ENCODE results near the gene KLHL22. TPM values are rescaled to one million over a fixed set of nuclear protein-coding genes. Genes with fewer than 3 reads are reported as not detected.

Gene KLHL22
- total and polyA plus RNA-seq, 2 of the 13 experiments (the other 11 are each of a cell fraction or from before 2014, with no cell fraction given): 10.9 to 14.8 TPM

- Histone ChIP-seq H3K4me1 (ENCODE audit: insufficient read depth, low read length) (peaks cover 19% of the 10 kb centered on the region), H3K4me3 (replicated peaks in 1 of 3; ENCODE audit: insufficient read depth in 1 of 3, low read depth in 2 of 3, low read length in 3 of 3) (no peak overlapping the region), H3K9me3 (ENCODE audit: low read length) (no peaks in the 10 kb centered on the region), H3K27me3 (ENCODE audit: control insufficient read depth in 1 of 2, insufficient read depth in 2 of 2, low read length in 2 of 2) (peaks cover 0 to 8% of the 10 kb centered on the region in 2 experiments; a peak in 1 of 5 replicates), H4K20me1 (ENCODE audit: insufficient read depth, low read length) (no peaks in the 10 kb centered on the region), H3K27ac (ENCODE audit: extremely low read length, insufficient read depth, low read length) (no peak overlapping the region), H3K36me3 (replicated peaks in 1 of 2; ENCODE audit: control insufficient read depth in 1 of 2, insufficient read depth in 2 of 2, low read length in 2 of 2) (no peaks in the 10 kb centered on the region), H3K79me2 (ENCODE audit: insufficient read depth, low read length) (no peaks in the 10 kb centered on the region), H3K9ac (ENCODE audit: insufficient read depth, low read depth, low read length) (no peak overlapping the region), H3K4me2 (ENCODE audit: low read depth, low read length) (no peak overlapping the region), H2AFZ (ENCODE audit: low read length) (no peak overlapping the region)
- intact Hi-C loops (cut with micrococcal nuclease; ENCODE audit: unreplicated experiment) (no loop called here), in situ Hi-C loops (cut with HindIII; ENCODE audit: extremely low pct_ligation_motif_present, low pct_unique_long_range_greater_than_20kb) (loop anchor here (10.0 kb wide), 1 partner anchor 161 kb away; no protein-coding TSS in a partner anchor)
- TF ChIP-seq ZNF607 (CRISPR knock-in tag; IDR thresholded peaks at IDR 0.05; ENCODE audit: borderline replicate concordance): no peak
- no peak for TF ChIP-seq HNRNPK (IDR thresholded peaks at IDR 0.05; ENCODE audit: low read depth, low read length, poor library complexity, severe bottlenecking)
- no peak for TF ChIP-seq YEATS4 (CRISPR knock-in tag; IDR thresholded peaks at IDR 0.05; ENCODE audit: borderline replicate concordance)
- no peak for TF ChIP-seq ZSCAN21 (CRISPR knock-in tag; IDR thresholded peaks at IDR 0.05; ENCODE audit: borderline replicate concordance)
- no peak for TF ChIP-seq PHB2 (IDR thresholded peaks at IDR 0.05; ENCODE audit: partially characterized antibody)
- TF ChIP-seq ZNF549 (CRISPR knock-in tag; IDR thresholded peaks at IDR 0.05): no peak
- TF ChIP-seq, protein P1, sequence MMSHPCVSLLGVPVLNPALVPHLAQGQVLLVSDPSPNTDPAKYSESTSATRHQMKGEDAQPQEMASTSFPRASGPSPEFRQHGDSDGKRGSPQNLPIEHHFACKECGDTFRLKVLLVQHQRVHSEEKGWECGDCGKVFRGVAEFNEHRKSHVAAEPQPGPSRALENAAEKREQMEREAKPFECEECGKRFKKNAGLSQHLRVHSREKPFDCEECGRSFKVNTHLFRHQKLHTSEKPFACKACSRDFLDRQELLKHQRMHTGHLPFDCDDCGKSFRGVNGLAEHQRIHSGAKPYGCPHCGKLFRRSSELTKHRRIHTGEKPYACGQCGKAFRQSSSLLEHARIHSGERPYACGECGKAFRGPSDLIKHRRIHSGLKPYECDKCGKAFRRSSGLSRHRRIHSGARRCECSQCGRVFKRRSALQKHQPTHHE (CRISPR knock-in tag; IDR thresholded peaks at IDR 0.05; ENCODE audit: borderline replicate concordance): no peak
- TF ChIP-seq GATA4 (IDR thresholded peaks at IDR 0.05; ENCODE audit: borderline replicate concordance, low read depth): no peak
- no peak for TF ChIP-seq PCBP2 (optimal IDR thresholded peaks at IDR 0.05; ENCODE audit: low read depth, low read length, poor library complexity, severe bottlenecking)
- no peak for TF ChIP-seq FOSL1 (CRISPR knock-in tag; IDR thresholded peaks at IDR 0.05; ENCODE audit: borderline replicate concordance)
- TF ChIP-seq SMARCC2 (IDR thresholded peaks at IDR 0.05): no peak
- no peak for TF ChIP-seq U2AF2 (IDR thresholded peaks at IDR 0.05; ENCODE audit: low read depth, low read length)
- no peak for TF ChIP-seq RELA (CRISPR knock-in tag; IDR thresholded peaks at IDR 0.05)
- TF ChIP-seq ZFP1 (CRISPR knock-in tag; IDR thresholded peaks at IDR 0.05): no peak
- POLR2A ChIA-PET: no interaction called here
- 12% methylated on average over 4 of the region's 5 CpGs for WGBS (ENCODE audit: low lambda C conversion rate)
- FAIRE-seq: no peak
- no TSS peak for BruUV-seq (replicated peaks)
- CTCF ChIA-PET (ENCODE audit: low intra/inter-chr PET ratio, low total read pairs): no interaction called here
- DNase-seq (ENCODE audit: low spot score): no peak
- ATAC-seq: no peak
These were observed 81.5 kb downstream of the KLHL22 start for GRCh38 chr22:20414059-20414440.

Measured in HepG2 (cell line).